GM06990 (cell line): ENCODE data around the gene STYXL1.
"Not testable (repeated sequence)": the region's sequence is repeated elsewhere in the genome, so short reads cannot be mapped to it uniquely, and the experiment has no call there.

ENCODE experiments used
- DNase-seq: peaks from one replicate; pipeline ENCODE4 v3.0.0-alpha.2; 2011; ENCODE audit not compliant: insufficient read length; ENCODE audit errors: extremely low read depth
- H3K27me3 ChIP-seq: replicated peaks from 2 replicates; pipeline ENCODE4 v1.6.0; 2011; ENCODE audit warnings: low read length; ENCODE audit not compliant: control insufficient read depth, insufficient read depth
- H3K36me3 ChIP-seq: 2 replicates; pipeline ENCODE4 v1.5.1; 2011; ENCODE audit warnings: low read length; ENCODE audit not compliant: control insufficient read depth, insufficient read depth
- H3K4me3 ChIP-seq: replicated peaks from 2 replicates; pipeline ENCODE4 v1.5.1; 2011; ENCODE audit warnings: low read depth, mild to moderate bottlenecking, control low read depth, low read length
- CTCF ChIP-seq: IDR thresholded peaks from 2 replicates; pipeline ENCODE4 v1.5.1; 2011; ENCODE audit warnings: low read length, control low read depth, mild to moderate bottlenecking, inconsistent platforms; ENCODE audit not compliant: insufficient read depth, poor library complexity, severe bottlenecking

The STYXL1 gene

GRCh38 chr7:76086070-76086469 lies 38.3 kb upstream of the STYXL1 start:
- H3K27me3 ChIP-seq = no peaks in the 10 kb centered on the region
- no peak for TF ChIP-seq CTCF
- H3K36me3 ChIP-seq = no peaks in the 10 kb centered on the region
- no peak overlapping the region for H3K4me3 ChIP-seq
- no peak for DNase-seq

DNA sequence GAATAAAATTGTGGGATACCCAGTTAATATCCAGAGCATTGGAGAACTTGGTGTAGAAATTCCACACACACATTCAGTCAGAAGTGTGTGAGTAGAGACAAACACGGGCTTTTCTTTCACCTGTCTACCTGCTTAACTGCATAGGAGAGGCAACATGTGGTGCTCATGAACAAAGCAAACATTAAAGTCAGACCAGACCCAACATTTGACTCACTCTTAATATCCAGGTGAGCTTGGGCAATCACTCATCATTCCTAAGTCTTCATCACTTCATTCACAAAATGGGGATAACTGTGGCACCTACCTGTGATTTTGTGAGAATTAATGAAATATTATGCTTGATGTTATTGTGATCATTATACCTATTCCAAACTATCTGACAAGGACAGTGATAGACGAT lies 36.3 kb upstream of the STYXL1 start:
- H3K27me3 ChIP-seq, H3K4me3 ChIP-seq, DNase-seq, H3K36me3 ChIP-seq: not testable (repeated sequence)

GRCh38 chr7:76080204-76080603 lies 32.4 kb upstream of the STYXL1 start:
- TF ChIP-seq CTCF = no peak
- no peak overlapping the region for H3K4me3 ChIP-seq
- no peaks in the 10 kb centered on the region for H3K36me3 ChIP-seq
- DNase-seq = no peak
- H3K27me3 ChIP-seq = no peaks in the 10 kb centered on the region

- DNase-seq = no peak
- H3K4me3 ChIP-seq = no peak overlapping the region
- TF ChIP-seq CTCF = no peak
- no peaks in the 10 kb centered on the region for H3K36me3 ChIP-seq
- no peaks in the 10 kb centered on the region for H3K27me3 ChIP-seq
These were observed 29.6 kb upstream of the STYXL1 start for GRCh38 chr7:76077435-76077834.

GRCh38 chr7:76076995-76077394 lies 29.2 kb upstream of the STYXL1 start:
- Histone ChIP-seq H3K4me3 (no peak overlapping the region), H3K27me3 (no peaks in the 10 kb centered on the region), H3K36me3 (no peaks in the 10 kb centered on the region)
- no peak for TF ChIP-seq CTCF
- DNase-seq = no peak

- Histone ChIP-seq H3K27me3 (no peaks in the 10 kb centered on the region), H3K4me3 (no peak overlapping the region), H3K36me3 (no peaks in the 10 kb centered on the region)
- no peak for DNase-seq
- TF ChIP-seq CTCF = no peak
These were observed 27.2 kb upstream of the STYXL1 start for GRCh38 chr7:76074972-76075370.
